GM19025 (cell line): Measurements from ENCODE around the gene SLC9A9.

Source experiments
- ATAC-seq: cut with Tn5 transposase; IDR thresholded peaks from one replicate; pipeline ENCODE4 v1.9.1; 2021; ENCODE audit warnings: mild to moderate bottlenecking, low read depth, moderate library complexity; ENCODE audit not compliant: unreplicated experiment

SLC9A9 gene

DNA sequence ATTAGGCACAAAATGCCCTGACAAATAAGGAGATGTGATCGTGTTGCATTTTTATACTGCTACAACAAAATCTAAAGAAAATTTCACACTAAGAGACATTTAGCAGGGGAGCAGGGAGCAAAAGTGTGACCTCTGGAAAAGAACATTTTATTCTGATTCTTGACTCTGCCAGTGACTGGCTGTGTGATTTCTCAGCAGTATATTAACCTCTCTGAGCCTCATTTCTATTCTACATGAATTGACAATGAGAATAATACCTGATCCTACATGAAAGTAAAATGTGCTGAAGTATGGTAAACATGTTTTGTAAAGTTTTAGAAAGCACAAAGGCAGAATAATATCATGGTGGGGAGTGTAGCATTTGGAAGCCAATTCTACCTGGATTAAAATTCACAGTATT, 273.3 kb downstream of the SLC9A9 start:
- no peak for ATAC-seq

DNA sequence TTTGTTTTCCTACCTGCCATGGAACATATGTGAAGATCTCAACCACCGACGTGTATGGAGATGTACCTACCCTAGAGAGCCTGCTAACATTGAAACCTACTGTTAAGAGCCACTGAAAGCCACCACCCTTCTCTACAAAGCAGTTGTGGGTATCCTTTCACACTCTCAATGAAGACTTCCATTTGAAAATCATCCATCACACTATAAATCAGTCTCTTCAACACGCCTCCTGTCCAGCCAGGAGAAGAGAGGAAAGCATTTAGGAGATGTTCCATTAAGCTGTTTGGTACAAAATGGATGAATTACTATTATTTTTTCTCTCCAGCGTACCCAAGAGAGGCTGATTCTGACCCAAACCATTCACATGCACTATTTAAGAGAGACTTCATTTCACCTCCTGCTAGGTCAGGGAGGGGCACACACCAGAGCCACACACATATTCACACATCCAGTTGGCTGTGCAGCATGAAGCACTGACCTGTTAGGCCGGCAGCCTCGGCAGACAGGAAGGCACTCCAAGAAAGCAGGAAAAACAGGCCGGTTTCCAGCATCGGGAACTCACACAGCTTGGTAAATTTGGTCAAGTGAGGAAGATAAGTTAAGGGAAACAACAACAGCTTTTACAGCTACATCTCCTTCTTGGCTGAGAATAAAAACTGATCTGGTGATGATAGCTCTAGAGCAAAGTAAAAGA, 274.5 kb downstream of the SLC9A9 start:
- ATAC-seq, result no peak

DNA sequence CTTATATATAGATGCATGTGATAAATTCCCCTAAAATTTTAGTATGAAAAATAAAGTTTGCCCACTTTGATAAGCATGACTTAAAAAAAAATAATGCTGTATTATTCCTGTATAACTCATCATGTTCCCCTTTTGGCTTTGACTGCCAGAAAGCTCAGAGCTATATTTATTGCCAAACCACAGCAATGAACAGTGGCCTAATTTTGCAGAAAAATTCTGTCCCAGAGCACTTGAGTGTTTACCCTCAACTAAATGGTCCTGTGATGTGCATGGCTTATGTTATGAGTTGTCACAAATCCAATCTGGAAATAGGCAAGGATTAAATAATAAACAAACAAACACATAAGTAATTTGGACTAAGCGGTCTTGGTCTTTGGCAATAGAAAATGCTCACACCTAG, 276.7 kb downstream of the SLC9A9 start:
- no peak for ATAC-seq

DNA sequence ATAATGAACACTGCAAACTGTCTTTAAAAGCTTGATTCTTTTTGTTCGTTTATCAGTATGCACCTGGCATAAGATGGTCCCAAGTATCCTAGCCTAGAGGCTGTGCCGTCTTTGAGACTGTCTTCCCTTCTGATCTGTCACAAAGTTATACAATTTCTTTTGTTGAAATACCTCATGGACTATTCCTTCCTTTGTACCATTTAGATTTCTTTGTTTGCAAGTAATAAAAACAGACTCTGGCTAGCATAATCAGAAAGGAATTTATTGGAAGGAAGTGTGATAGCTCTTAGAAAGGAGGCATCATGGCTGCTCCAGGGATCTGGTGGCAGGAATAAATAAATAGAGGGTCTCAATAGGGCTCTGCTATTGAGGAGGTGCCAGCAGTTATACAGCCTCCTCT, 280.4 kb downstream of the SLC9A9 start:
- no peak for ATAC-seq

DNA sequence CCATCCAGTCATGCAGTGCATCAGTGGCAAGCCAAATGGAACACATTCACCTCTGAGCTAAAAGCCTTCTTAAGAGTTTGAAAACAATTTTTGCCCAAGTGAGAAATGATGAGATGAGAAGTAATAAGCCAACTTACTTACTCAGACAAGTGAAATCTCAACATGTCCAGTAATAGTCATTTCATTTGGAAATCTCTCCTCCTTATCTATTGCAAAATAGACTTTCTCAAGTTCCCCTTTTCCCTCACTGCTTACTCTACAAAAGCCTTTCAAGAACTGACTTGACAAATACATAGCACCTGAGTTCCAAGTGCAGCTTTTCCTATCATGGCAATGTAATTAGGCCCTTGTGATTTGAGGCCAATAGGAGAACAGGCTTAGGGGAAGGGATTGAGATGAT, 282.3 kb downstream of the SLC9A9 start:
- ATAC-seq, result no peak

DNA sequence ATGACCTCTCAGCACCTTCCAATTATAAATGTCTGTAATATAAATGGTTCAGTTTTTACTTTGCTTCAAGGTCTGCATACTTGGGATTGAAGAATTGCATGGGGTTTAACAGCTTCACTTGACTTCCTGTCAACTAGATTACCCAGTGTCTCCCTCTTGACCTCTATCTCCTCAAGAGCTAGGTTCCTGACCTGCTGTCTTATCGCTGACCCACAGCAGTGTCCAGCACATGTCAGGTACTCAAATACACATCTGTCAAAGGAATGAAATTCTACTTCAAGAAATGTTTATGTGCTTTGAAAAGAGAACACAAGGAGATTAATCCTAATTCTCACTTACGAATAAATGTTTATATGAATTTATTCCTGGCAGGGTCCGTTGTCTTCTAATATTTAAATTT, 284.5 kb downstream of the SLC9A9 start:
- ATAC-seq, result no peak

DNA sequence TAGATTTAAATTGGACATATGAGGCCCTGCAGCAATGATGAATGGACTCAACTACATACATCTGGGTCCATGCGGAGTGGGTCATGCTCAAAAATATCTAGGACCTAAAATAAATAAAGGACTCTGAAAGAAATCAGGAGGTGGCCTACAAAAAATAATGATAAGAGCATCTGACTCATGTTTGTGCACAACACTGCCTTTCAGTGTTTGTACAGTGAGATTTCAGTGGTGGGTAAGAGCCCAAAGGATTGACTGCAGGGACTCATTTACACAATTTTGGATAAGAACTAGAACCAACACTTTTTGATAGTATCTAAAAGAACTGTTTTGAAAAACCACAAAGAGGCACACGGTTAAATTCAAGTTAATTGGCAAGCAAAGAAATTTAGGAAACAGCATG, 285.5 kb downstream of the SLC9A9 start:
- ATAC-seq, result no peak

DNA sequence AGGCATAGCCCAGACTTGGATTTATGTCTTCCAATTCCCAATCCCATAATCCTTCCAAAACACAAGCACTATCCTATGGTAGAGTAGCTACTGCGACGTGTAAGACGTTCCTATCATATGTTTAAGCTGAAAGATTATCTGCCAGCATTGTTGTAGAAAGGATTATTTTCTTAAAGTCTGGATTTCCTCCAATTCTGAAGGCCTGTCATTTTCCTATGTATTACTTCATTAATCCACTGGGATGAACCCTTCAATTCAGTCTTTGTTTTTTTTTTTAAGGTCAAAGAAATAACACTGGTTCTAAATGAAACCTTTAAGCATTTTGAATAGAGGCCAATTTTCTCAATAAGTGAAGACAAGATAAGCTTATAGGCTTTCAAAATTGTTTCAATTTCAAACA, 289.0 kb downstream of the SLC9A9 start:
- no peak for ATAC-seq

DNA sequence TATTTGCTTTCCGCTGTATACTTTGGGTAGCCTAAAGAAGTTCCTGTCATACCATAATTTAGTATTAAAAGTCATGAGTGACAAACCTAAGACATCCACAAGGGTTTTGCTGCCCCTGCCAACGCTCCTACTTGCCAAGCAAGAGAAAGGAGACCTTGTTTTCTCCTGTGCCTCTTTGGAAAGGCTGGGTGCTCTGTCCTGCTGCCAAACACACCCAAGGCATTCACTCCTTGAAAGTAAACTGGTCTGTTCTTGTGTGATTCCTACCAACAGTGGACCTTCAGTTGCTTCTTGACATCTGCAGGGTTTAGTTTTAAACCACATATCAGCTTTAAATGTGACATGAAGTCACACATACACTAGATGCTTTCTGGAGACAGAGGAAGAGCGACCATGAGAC, 295.4 kb downstream of the SLC9A9 start:
- no peak for ATAC-seq

DNA sequence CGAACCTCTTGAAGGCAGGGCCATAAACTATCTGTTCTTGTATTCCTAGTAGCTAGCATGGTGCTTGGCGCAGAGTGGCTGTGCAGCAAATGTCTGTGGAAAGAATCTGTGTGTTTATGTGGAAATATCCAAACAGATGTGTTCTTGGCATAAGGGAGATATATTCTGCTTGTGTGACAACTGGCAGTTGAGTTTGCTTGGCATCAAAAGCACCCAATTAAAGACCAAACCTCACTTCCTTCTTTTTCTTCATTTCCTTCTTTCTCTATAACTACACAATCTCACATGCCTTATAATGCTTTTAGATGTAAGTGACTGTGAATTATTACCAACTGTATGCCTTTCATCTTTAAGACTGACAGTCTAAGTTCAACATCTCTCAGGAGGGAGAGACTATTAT, 296.5 kb downstream of the SLC9A9 start:
- no peak for ATAC-seq

DNA sequence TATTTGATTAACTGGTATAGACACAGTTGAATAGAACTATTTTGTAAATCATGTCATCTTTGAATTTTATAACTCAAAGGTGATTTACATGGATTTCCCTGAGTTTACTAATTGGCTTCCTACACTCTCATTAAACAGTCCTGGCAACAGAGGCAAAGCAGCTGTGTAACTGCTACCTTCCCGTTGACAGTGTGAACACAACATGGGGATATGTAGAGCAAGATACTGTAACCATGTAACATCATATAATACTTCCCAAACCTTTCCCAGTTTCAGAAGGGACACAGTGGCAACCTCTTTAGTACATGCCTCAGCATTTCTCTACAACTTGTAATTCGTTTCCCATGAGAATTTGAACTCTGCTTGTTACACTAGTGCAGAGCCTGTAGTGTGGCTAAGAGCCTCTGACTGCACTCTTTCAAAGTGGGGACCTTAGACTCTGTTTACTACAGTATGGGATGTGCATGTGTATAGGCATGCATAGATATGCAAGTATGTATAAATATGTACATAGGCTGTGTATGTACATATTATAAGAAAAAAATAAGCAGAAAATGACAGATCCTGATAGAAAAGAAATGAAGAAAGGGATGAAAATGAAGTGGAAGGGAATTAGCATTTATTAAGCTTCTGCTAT, 299.3 kb downstream of the SLC9A9 start:
- no peak for ATAC-seq

DNA sequence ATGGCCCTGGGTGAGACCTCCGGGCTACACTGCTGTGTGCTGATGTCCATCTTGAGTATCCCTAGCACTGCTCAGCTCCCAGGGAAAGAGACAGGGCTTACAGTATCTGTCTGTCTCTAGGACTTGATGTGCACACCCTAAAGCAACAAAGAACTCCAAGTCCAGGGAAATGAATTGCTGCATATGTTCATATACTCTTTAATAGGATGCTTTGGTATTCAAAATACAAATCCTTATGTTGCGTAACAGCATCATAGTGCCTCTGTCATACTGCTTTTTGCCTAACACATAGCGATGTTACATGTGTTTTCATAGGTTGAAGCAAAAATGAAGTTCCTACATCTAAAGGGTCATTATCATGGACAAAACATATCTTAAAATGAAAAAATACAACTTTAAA, 299.9 kb downstream of the SLC9A9 start:
- ATAC-seq, result no peak

DNA sequence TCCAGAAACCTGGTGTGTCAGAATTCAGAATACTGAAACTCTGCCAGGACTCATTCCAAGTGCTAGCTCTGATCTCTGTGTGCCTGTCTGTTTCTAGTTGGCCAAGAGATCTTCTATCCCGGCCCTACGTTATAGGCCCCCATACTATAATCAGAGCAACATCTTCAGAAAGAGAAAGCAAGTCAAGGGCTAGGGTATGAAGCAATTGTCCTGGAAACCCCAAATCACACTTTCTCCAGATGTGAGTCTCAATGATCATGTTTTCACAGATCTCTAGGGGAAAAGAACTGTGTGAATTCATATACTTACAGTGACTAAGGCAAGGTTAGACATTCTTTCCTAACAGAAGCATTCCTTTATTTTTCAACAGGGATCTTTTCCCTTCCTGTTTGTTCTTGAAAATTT, 309.7 kb downstream of the SLC9A9 start:
- no peak for ATAC-seq

DNA sequence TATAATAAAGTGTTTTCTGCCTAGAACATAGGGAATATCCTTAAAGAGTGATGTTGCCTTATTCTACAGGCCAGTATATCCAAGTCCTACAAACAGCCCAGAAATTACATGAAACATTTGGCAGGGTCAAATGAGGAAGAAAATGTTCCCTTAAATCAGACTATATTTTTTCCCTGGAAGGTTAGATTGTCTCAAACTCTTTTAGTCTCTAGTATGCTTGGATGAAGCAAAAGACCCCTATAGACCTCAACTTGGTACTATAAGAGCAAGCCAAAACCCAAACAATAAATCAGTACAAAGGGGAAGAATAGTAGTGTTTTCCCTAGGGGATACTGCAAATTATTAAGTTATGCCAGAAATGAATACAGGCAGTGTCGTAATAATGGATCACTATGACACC, 310.2 kb downstream of the SLC9A9 start:
- no peak for ATAC-seq

DNA sequence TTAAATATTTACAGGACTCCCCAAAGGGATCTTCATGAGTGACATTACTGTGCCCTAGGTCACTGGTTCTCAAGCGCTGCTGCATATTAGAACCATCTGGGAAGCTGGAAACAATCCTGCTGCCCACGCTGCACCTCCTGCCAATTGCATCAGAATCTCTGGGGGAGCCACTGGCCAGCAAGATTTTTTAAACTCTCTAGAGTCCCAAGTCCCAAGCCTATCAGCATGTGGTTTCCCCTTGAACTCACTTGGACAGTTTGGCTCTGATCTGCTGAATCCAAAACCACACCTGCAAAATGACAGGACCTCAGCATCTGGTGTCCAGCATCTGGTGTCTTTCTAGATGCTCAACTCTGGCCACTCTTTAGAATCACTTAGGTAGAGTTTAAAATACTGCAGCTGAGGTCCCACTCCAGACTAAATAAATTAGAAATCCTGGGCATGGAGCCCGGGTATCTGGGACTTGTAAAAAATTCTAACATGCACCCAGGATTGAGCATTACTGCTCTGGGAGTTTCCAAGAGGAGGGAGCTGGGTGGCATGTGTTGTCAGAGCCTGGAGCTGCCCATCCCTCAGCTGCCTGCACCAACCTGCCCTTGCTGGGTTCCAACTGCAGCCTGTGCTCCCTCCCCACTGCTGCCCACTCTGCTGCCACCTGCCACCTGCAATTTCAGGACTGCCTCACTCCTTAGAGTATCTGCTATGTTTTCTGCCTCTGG, 311.3 kb downstream of the SLC9A9 start:
- ATAC-seq, result no peak

DNA sequence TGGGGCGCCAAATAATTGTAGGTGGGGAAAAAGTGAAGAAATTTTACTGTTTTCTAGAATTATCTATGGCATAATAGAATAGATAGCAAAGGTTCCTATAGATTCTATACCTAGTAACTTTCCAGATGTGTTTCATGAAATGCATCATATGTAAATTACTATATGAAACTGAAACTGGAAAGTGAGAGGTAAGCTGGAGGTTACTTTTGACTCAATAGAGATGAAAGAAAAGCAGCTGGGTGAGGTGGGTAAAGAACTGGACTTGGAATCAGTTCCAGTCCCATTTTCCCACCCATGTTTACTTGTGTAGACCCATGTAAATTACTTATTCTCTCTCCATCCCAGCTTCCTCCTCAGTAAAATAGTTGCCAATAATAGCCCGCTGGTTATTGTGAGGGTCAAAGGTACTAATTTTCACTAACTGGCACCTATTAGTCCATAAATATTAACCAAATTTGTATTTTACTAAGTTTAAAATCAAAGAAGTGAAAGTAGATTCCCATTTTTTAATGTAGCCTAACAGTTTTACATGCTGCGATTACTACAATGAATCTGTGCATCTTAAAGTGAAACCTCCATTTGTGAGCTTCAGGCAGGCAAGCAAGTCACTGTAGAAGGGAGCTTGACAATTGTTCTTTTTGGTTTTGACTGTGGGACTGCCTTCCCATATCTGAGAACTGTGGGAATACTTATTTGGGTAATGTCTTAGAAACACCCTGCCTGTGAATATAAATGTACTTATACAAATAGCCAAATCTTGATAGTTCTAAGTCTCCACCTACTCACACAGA, 312.1 kb downstream of the SLC9A9 start:
- peak; percentile 91 for ATAC-seq

DNA sequence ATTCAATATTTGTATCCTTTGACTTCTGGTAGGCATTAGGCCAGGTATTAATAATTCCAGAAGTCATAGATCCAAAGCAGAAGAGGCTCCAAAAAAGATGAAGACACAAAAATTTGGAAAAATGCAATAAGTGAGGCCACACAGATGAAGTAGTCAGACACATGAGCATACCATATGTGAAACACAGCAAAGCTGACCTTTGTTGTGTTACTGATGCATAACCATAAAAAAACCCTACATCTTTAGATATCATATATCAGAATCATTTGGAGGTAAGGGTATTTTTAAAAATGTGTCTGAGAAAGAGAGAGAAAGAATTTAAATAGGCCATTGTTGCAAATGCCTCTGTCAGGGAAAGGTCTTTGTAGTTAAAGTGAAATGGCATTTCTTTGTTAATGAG, 314.9 kb downstream of the SLC9A9 start:
- no peak for ATAC-seq

DNA sequence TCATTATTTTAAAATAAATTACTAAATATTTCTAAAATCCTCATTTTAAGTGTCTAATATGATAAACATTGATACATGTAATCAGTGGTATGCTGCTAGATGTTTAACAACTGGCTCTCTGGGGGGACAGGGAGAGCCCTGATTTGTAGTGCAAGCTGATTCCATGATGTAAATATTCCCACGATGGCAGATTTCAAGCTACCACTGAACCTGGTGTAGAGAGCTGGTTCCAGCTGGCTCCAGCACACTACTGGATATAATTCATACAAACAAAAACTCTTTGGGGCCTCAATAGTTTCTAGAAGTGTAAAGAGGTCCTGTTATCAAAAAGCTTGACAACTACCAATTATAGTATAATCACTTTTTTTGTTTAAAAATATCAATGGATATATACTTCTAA, 316.2 kb downstream of the SLC9A9 start:
- ATAC-seq, result no peak

DNA sequence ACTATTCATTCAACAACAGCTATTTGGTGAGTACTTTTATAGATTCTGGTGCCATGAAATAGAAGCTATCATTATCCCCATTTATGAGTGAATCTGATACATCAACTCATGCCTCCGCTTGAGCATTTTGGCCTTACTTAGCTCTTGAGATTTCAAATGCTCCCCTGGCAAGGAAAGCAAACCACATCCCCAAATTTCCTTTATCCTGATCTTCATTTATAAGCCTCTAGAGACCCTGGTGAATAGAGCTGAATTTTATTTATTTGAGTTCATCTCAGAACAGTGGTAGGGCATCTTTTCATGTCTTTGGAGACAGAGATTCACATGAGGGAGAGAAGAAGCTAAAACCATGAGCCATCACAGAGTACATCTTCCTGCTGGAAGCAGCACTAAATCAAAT, 317.2 kb downstream of the SLC9A9 start:
- ATAC-seq, result no peak

DNA sequence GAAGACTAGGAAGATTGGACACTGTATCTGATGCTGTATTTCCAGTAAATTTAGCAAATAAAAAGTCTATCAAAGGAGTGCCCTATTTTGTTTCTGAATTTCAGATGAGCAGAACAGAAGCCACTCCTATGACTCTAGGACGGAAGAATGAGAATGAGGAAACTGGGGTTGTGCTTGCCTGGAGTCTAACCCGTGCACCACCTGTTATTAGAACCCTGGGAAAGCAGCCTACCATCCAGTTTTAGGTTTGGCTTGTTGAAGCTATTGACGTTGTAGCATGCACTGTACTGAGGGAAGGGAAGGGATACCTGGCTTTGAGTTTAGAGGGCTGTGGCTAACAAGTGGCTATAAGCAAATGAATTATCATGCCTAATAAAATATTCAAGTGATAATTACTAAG, 318.5 kb downstream of the SLC9A9 start:
- no peak for ATAC-seq

DNA sequence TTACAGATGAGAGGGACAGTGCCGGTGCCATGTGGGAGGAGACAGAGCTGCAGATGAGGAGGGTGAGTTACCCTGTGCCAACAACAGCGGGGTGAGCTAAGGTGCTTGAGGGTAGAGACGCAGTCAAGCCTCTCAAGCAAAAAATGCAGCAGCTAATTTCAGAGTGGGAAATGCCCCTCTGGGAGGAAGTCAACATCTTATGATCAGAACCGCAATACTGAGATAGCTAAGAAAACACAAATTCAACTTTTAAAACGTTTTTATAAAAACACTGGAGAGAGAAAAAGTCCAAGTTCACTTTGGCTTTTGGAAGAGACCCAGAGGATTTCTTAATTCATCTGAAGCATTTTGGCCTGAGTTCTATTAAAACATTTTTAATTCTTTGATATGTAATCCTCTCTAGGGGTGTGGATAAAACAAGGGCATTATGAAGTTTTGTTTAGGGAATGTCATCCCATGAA, 319.2 kb downstream of the SLC9A9 start:
- peak; percentile 81 for ATAC-seq
